Urothelium cell line (cell line): ENCODE measurements around the gene CHST11.

Experiments used
- DNase-seq: peaks from one replicate; pipeline ENCODE4 v3.0.0; 2011; ENCODE audit warnings: low spot score, mixed read lengths
- FAIRE-seq: peaks from 2 replicates; lab custom pipeline; 2011; peaks lifted over from hg19 to GRCh38; lab: Jason Lieb, UNC

The CHST11 gene

GRCh38 chr12:104458694-104459367 is 2.1 kb downstream of the CHST11 start:
- DNase-seq (peak; percentile 21), FAIRE-seq (no peak)

- DNase-seq (no peak), FAIRE-seq (no peak)
Measured at GRCh38 chr12:104459368-104459909, 2.7 kb downstream of the CHST11 start.

GRCh38 chr12:104460041-104460719 is 3.4 kb downstream of the CHST11 start:
- DNase-seq (no peak), FAIRE-seq (no peak)

- DNase-seq (no peak), FAIRE-seq (no peak)
Measured at GRCh38 chr12:104460973-104461698, 4.4 kb downstream of the CHST11 start.

- DNase-seq, result no peak
- no peak for FAIRE-seq
Measured at GRCh38 chr12:104462325-104462724, 5.6 kb downstream of the CHST11 start.

DNA sequence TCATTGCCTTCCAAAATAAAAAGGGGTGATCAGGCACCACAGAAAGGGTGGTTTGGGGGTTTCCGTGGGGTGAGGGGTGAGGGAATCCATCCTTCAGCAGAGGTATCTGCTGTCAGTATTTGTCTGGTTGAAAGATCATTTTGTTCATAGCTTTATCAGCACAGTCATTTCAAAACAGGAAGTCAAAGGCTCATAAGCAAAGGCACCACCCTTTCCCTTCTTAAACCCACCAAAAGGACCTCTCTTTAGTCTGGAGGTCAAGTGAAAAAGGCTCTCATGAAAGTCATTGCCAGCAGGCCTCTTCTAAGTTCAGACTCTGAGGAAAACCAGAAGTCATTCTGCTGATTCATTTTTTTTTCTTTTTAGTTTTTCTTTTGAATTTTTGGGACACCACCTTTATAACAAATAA is 6.2 kb downstream of the CHST11 start:
- DNase-seq (no peak), FAIRE-seq (no peak)

- DNase-seq (no peak), FAIRE-seq (no peak)
Measured at GRCh38 chr12:104463368-104463767, 6.6 kb downstream of the CHST11 start.

GRCh38 chr12:104464899-104465298 is 8.2 kb downstream of the CHST11 start:
- no peak for FAIRE-seq
- DNase-seq, result no peak

GRCh38 chr12:104466709-104467345 is 10.1 kb downstream of the CHST11 start:
- FAIRE-seq, result no peak

DNA sequence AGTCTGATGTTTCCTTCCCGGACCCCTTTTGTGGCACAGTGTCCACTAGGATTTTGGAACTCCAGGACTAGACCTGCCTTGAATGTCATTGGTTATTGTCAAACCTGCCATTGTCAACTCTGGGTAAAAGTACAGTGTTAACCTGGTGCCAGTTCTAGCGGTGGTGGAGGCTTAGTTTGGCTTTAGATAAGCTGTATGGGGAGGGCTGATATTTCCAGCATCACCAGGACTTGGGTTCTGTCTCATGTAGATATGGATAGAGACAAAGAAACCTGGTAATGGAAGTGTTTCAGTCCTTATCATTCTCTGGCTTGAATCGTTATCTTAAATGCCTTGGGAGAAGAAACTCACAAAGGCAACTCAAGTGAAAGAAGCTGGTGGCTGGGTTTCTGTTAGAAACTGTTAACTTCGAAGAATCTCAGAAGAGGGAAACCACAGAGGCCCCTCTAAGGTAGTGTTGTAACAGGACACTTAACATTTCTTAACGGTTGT is 10.6 kb downstream of the CHST11 start:
- FAIRE-seq, result no peak
- DNase-seq, result no peak

More at GRCh38 chr12:104466709-104467345, 10.1 kb downstream of the CHST11 start:
- no peak for DNase-seq

DNA sequence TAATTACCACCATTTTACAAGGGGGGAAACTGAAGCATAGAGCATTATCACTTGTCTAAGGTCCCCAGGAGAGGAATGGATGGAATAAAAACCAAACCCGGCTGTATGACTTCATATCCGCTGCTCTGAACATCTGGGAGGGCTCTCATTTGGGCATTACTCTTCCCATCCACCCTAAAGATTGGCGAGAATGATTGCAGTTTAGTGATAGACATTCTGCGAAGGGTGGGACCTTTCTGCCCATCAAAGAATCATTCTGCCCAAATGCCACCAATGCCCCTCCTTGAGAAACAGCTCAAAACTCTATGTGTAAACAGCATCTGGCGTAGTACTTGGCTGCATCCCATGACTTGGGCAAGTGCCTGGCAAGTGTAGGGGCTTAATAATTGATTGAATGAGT is 11.6 kb downstream of the CHST11 start:
- DNase-seq (no peak), FAIRE-seq (no peak)

DNA sequence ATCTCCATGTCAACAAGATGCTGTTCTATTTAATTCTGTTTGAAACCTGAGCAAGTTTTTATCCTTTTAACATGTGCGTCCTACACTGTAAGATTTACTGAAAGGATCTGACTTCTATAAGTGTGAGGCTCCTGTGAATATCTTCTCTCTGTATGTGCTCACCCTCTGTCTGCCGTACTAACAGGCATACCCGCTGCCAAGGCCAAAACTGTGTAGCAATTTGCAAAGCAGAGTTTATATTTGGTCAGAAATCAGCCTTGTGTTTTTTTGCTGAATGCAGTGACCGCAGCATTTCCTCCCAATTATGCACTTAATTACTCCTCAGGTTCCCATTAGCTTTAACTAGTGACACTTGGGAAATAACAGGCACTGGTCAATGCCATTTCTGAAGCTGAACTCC is 12.3 kb downstream of the CHST11 start:
- DNase-seq, result no peak
- FAIRE-seq, result no peak

GRCh38 chr12:104469523-104469922 is 12.8 kb downstream of the CHST11 start:
- FAIRE-seq, result no peak
- DNase-seq, result no peak

GRCh38 chr12:104470521-104470920 is 13.8 kb downstream of the CHST11 start:
- no peak for DNase-seq
- FAIRE-seq, result no peak

DNA sequence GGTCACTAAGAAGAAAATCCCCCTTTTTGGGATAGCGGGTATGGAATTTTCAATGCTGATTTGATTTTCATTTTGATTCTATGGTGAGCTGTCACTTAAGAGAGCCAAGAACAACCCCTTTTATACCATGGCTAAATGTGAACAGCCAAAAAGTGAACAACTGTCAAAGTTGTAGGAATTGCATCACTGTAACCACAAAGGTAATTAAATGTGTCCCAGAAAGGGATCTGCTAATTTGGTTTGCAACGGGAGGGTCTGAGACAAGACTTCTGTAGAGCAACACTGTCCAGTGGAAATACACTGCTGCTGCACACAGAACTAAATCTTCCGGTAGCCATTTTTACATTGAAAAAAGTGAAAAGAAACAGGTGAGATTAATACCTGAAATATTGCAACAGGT is 14.6 kb downstream of the CHST11 start:
- FAIRE-seq, result no peak

DNA sequence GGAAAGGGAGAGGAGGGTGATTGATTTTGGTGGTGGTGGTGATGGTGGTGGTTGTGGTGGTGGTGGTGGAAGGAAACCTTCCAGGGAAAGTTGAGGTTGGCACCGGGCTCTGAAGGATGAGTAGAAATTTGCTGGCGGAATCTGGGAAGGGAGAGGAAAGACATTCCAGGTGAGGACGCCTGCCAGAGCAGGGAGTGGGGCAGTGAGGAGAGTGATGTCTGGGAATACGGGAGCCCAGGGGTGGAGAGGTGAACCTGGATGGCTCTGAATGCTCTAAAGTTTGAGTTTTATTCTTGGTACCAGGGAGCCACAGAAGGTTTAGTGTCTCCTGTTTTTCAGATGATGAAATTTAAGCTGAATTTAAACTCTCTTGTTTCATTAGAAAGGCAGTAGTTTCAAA is 16.0 kb downstream of the CHST11 start:
- DNase-seq (no peak), FAIRE-seq (no peak)

More for the DNA sequence above, 14.6 kb downstream of the CHST11 start:
- DNase-seq, result no peak

GRCh38 chr12:104473374-104473983 is 16.7 kb downstream of the CHST11 start:
- FAIRE-seq, result no peak
- no peak for DNase-seq

DNA sequence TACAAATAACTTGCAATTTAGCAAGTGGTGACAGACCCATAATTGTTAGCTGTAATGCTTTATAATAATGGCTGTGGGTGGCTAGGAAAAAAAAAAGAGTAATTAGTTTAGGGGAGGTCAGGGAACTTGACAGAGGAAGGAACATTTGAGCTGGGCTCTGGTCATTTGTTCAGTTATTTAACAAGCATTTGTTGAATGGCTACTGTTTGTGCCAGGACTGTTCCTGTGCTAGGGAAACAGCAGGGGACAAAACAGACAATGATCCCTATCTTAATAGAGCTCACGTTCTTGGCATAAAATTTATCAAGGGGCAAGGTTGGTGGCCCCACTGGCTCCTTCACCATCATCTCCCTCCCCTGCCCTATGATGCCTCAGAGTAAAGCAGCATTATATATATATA is 18.5 kb downstream of the CHST11 start:
- FAIRE-seq (no peak), DNase-seq (no peak)

- no peak for FAIRE-seq
- DNase-seq, result no peak
Measured at GRCh38 chr12:104477510-104478390, 21.0 kb downstream of the CHST11 start.
